HG03439 (cell line): ENCODE measurements around the gene ATP2A2.

ENCODE experiments used
- ATAC-seq: cut with Tn5 transposase; IDR thresholded peaks from one replicate; pipeline ENCODE4 v1.9.1; 2021; ENCODE audit warnings: mild to moderate bottlenecking, moderate library complexity; ENCODE audit not compliant: unreplicated experiment

Gene ATP2A2

DNA sequence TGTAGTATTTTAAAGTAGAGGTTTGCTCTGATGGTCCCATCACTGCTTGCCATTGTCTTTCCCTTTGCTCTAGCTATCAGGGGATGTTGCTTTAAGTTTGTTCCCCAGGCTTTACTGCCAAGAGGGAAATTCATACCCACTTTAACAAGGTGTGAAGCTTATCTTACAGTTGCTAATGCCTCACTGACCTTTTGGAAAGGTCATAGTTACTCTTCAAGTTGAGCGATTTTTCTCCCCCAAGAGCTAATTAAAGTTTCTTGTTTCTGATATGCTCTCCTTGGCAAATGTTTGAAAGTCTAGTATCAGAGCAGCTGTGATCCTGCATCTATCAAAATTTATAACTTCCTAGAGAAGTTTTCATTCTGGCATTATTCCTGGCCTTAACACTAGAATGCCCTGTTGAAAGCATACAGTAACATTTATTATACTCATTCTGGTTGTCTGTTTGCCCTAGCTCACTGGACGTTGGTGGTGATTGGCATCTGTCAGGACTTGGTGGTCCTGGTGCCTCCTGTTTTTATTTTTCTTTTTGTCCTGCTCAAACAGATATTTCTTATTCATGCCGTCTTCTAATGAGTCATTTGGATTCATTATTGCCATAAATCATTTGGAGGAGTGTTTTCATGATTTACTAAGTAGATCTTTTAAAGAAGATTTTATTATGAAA, 8.1 kb downstream of the ATP2A2 start:
- ATAC-seq = no peak

DNA sequence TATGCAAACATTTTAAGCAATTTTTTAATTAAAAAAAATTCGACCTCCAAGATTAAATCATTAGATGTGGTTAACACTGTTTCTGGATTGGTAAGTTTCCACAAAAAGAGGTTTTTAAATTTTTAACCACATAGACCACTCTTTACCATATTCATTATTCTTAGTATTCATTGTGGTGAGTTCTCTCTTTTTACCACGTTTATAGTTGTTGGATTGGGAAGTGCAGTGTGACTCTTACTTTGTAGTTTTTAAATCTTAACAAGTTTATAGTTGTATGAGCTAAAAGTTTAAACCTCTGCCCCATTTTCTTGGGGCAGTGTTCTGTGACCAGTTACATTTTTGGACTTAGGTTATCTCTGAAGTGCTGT, 8.6 kb downstream of the ATP2A2 start:
- no peak for ATAC-seq

DNA sequence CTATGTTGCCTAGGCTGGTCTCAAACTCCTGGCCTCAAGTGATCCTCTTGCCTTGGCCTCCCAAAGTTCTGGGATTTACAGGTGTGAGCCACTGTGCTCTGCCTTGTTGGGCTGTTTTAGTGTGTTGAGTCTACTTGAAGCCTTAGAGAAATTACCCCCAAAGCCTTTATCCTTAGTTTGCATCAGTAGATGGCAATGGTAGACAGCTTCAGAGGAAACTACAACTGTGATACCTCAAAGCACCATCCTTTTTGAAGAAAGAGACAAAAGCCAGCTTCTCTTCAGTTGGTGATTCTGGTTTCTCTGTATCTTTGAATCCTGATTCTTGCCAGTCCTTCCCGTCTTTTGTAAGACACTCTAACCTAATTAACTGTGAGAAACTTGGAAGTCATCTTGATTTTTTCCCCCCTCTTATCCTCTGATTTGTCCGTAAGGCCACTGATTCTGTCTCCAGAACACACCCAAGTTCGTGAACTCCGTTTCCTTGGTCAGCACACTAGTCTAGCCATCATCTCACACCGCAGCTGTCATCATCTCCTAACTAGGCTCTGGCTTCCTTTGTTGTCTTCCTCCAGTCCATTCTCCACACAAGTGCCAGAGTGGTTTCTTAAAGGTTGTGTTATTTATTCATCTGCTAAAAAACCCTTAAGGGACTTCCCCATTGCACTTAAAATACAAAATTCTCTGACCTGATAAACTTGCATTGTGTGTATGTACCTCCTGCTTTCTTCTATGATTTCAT, 20.2 kb downstream of the ATP2A2 start:
- ATAC-seq = no peak

DNA sequence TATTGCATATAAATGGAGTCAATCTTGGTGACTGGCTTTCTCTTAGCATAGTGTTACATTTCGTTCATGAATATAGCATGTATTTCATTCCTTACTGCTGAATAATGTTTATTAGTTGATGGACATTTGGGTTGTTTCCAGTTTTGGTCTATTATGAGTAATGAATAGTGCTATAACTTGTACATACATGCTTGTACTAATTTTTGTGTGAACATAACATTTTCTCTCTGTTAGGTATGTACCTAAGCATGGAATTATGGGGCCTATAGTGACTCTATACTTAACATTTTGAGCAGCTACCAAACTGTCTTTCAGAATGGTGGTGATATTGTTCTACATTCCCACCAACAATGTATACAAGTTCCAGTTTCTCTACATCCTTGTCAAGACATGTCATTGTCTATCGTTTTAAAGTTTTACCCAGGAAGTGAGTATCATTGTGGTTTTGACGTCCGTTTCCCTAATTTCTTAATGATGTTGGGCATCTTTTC, 23.1 kb downstream of the ATP2A2 start:
- ATAC-seq = no peak

DNA sequence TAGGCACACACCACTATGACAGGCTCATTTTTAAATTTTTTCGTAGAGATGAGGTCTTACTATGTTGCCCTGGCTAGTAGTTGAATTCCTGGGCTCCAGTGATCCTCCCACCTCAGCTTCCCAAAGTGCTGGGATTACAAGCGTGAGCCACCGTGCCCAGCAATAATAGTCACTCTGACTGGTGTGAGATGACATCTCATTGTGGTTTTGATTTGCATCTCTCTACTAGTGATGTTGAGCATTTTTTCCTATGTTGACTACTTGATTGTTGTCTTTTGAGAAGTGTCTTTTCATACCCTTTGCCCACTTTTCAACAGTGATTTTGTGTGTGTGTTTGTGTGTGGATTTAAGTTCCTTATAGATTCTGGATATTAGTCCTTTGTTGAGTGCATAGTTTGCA, 26.3 kb downstream of the ATP2A2 start:
- no peak for ATAC-seq

DNA sequence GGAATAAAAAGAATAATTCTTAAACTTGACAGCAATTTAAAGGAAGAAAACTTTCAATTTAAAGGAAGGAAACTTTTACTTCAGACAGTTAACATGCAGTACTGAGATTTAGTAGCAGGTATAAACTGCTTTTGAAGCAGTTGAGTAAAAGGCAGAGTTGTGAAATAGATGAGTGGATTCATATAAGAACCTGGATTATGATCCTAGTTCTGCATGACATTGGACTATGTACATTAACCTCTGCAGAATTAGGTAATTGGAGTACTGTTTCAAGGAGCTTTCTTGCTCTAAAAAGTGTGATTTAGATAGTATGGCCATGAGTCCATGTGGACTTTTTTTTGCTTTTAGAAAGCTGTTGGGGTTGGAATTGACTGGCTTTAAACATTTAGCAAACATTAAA, 29.7 kb downstream of the ATP2A2 start:
- no peak for ATAC-seq

DNA sequence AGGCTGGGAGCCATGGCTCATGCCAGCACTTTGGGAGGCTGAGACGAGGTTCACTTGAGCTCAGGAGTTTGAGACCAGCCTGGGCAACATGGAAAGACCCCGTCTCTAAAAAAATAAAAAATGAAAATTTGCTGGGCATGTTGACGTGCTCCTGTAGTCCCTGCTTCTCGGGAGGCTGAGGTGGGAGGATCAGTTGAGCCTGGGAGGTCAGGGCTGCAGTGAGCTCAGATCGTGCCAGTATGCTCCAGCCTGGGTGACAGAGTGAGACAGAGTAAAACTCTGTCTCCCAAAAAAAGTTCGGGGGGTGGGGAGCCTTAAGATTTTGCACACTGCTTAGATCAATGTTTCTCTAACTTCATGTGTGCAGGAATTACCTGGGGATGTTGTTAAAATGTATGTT, 30.9 kb downstream of the ATP2A2 start:
- ATAC-seq = no peak

DNA sequence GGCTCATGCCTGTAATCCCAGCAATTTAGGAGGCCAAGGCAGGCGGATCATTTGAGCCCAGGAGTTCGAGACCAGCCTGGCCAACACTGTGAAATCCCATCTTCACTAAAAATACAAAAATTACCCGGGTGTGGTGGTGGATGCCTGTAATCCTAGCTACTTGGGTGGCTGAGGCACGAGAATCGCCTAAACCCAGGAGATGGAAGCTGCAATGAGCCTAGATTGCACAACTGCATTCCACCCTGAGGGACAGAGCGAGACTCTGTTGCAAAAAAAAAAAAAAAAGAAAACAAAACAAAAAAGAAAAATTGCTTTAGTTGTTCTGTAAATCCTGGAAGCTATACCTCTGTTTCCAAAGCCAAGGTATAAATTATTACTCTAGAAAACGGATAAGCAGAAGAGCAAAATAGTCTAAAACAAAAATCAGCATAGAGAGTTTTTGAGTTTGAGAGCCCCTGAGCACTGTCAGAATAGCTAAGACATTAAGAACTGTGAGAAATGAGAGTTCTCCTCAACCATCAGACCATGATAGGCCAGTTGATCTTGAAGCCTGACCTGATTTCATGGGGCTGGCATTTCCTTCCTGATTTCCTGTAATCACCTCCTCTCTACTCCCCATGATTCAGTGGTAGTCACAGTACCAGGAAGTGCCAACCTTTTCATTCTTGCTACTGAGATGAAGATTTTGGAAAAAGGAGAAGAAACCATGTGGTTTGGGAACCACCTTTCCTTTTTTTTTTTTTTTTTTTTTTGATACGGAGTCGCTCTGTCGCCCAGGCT, 31.7 kb downstream of the ATP2A2 start:
- no peak for ATAC-seq

DNA sequence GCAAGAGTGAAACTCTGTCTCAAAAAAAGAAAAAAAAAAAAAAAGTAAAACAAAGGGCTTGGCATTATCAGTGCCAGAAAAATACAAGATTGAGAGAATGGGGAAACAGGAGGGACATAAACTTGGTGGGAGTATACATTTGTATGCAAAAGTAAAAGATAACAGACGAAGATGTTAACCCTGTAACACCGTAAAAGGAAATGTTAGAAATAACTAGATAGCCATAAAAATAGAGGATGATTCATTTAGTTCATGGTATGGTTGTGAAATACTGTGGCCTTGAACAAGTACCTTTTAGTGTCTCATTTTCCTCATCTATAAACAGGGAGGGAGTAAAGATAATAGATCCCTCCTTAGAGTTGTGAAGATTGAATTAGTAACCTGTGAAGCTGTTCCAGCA, 33.3 kb downstream of the ATP2A2 start:
- peak; percentile 59 for ATAC-seq

DNA sequence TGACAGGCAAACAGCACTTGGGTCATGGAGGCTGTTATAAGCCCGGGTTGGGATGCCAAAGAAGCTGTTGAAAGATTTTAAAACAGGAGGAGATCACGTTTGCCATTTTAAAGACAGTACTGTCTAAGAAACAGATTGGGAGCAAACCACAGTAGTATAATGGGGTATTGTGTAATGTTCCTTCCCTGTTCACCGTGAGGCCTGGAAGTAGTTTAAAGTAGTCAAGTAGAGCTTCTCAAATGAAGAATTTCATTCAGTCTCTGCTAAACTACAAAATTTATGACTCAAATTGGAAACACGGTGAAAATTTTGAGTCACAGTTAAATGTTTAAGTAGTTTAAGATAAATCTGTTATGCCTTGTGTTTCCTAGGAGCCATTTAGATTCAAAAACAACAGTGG, 35.8 kb downstream of the ATP2A2 start:
- ATAC-seq = no peak

DNA sequence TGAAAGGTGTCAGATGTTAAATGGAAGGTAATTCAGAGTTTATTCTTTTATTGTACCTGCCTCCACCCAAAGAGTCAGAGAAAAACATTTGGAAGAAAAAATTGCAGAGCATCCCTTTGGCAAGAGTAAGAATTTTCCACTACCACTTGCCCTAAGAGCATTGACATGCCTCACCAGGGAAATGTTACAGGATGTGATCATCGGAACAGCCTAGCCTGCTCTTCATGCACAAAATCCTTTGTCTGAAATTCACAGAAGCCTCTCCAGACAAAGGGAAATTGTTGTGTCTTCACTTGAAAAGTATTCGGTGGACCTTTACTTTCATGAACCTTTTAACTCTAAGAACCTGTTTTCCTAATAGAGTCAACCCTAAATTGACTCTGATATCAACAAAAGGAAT, 36.9 kb downstream of the ATP2A2 start:
- ATAC-seq = no peak

DNA sequence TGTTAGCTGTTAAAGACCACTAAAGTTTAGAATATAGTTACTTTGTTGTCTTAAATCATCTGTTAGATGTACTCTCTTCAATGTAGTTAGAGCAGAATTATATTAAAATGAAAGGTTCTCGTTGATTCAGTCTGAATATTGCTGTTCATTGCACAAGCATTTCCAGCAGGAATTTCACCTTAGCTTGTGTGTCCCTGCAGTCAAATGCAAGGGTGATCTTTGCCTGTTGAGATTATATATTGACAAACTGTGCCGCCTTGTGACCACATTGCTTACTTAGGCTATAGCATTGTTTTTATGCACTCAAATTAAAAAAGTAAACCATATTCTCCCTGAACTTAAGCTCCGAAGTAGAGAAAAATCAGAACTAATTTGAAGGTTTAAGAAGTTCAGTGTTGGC, 39.5 kb downstream of the ATP2A2 start:
- ATAC-seq = no peak

DNA sequence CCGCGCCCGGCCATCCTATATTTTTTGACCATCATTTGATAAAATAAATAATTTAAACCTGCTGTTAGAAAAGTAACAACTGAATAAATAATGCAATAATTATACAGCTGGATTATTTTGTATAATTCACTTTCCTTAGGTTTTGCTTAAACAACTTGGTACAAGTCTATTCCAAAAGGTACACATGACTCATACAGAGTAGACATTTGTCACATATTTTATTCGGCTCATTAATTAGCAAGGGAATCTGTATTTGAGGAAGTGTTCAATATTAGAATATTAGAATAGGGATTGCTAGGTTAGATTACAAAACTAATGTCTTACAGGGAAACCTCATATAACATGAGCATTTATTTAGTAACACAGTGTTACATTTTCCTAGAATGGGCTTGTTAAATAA, 48.7 kb downstream of the ATP2A2 start:
- no peak for ATAC-seq

DNA sequence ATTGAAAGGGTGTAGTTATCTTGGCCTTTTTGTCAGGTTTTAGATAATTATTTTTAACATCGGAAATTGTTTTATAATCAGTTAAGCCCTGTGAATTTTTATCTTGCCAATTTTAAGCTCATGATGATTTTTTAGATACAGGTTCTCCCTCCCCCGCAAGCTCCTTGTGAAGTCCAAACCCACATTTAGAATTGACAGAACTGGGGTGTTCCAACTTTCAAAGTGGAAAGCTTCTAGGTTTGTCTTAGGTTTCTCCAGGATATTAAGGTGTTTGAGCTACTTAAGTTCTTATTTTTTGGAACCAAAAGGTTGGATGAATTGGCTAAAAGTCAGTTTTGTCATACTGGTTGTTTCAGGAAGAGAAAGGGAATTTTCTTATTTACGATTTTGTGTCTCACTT, 49.1 kb downstream of the ATP2A2 start:
- no peak for ATAC-seq

DNA sequence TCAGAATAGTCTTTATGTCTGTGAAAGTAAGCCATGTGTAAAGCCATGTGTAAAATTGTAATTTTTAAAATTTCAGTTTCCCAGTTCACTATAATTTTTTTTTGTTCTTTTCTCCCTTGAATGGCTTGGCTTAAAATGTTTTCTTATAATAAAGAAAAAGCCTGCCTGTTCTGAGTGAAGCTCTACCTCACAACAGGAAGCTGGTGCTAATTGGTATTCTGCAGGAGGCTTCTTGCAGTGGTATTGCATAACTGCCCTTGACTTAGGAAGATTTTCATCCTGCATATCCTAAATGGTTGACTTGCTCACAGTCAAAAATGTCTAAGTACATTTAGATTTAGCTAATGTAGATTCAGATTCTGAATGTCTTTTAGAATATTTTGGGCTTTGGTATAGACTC, 49.5 kb downstream of the ATP2A2 start:
- no peak for ATAC-seq

DNA sequence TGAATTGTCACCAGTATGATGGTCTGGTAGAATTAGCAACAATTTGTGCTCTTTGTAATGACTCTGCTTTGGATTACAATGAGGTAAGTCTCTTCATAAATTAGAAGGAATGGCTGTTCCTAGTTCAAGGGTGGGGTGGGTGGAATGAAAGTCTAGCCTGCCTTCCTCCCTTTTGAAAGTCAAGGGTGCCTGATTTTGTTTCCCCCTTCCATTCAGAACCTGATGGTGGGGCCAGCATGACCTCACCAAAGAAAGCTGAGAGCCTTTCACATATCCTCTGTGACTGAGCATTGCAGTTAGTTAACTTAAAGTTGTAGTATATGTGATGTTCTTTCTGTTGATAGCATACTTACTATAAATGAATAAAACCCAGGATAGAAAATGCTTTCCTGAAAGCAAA, 52.2 kb downstream of the ATP2A2 start:
- no peak for ATAC-seq

DNA sequence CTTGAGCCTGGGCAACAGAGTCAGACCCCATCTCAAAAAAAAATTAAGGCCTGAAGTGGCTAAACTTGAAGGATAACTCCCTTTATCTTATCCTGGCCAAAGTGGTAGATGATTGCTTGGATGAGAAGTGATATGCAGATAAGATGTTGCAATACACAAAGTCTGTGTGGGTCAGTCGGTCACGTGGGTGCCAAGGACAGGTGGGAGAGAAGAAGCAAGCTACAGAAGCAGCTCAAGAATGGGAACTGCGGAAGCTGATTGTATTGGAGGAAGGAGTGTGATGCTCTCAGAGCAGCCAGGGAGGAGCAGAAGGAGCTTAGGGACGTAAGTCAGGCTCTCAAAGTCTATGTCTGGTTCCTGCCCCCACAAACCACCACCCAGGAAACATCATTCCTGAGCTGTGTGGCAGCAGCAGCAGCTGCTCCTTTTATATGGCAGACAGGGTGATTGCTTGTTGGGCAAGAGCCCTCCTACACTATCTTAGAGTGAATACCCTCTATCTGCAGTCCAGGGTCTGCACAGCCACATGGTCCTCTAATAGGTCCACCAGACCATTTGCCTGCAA, 54.5 kb downstream of the ATP2A2 start:
- no peak for ATAC-seq

DNA sequence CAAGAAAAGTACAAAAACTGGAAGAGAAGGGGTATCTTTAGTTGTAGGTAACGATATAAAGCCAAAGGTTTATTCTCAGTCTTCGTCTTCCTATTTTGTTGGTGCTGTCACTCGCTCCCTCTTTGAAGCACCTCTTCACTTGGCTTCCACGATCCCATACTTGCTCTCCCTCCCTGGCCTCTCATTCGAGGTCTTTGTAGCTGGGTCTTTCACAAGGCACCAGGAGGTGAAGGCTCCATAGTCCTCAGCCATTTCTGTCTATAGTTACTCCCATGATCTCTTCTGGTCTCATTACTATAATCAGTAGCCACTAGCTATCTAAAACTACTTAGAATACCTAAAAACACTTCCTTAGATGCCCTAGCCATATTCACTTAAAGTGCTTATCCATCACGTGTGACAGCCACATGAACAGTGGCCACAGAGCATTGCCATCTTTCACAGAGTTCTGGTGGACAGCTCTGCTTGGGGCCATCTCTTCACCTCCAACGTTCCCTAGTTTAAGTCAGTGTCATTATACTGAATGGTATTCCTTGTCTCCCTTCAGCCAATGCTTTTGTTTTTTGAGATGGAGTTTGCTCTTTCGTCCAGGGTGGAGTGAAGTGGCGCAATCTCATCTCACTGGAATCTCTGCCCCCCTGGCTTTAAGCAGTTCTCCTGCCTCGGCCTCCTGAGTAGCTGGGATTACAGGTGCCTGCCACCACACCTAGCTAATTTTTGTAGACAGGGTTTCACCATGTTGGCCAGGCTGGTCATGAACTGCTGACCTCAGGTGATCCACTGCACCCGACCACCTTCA, 57.1 kb downstream of the ATP2A2 start:
- ATAC-seq = no peak

DNA sequence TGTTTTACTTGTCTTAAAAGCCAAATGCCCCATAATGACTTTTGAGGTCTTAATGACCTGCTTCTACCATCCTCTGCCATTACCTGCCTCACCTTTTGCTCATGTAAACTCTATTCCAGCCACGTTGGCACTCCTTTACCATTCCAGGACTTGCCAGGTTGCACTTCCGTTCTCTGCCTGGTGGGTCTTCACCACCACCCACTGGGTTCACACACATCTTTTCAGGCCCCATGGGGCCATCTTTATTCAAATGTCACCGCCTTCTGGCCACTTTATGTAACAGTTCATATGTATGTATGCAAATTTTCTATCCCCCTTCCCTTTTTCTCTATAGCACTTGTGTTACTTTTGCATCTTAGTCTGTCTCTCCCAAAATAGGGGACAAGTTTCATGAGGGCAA, 57.7 kb downstream of the ATP2A2 start:
- no peak for ATAC-seq

DNA sequence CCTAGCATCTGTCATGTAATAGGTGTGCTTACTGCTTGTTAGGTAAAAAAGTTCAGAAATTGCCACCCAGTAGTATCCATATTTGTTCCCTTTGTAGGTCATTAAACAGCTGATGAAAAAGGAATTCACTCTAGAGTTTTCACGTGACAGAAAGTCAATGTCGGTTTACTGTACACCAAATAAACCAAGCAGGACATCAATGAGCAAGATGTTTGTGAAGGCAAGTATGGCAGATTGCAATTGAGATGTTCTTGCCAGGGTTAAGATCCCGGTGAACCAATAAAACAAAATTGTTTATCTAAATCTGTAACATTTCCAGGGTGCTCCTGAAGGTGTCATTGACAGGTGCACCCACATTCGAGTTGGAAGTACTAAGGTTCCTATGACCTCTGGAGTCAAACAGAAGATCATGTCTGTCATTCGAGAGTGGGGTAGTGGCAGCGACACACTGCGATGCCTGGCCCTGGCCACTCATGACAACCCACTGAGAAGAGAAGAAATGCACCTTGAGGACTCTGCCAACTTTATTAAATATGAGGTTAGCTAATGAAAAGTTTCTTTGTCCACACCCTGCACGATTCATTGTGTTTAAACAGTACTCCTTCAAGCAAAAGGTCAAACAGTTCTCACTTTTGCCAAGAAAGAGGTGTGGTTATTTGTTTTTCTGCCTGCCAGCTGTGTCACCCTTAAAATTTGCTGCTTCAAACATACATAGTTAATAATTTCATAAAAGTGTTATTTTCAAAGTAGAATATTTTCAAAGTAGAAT, 58.3 kb downstream of the ATP2A2 start:
- ATAC-seq = no peak
